ENCODE results near the gene TM6SF1. TPM values are rescaled to one million over a fixed set of nuclear protein-coding genes. Genes with fewer than 3 reads are reported as not detected.

TM6SF1 gene
- polyA plus RNA-seq, 1 donor (not counting 4 experiments of a cell fraction or from before 2014, with no cell fraction given) = 0.05 TPM

DNA sequence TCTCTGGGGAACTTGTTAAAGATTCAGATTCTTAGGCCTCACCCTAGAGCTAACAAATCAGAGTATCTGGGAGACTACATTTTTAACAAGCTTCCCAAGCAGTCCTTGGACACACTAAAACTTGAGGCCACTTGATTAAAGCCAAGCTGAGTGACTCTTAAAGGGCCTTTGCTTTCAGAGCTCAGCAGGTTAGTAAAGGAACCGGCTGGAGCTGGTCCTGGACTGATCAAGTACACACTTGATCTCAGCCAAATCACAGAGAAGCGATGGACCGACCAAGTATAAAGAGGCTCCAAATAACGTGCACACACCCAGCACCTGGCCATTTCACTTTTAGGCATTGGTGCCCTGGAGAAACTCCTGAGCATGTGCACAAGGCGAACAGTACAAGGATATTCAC lies 12.9 kb upstream of the TM6SF1 start:
- Histone ChIP-seq H2AFZ (ENCODE audit: control insufficient read depth, low read length) (no peak overlapping the region), H3K4me2 (ENCODE audit: control insufficient read depth, extremely low read depth, insufficient read depth, low read depth, low read length) (no peak overlapping the region), H4K20me1 (ENCODE audit: control insufficient read depth, extremely low read depth, insufficient read depth, low read length) (no peaks in the 10 kb centered on the region), H3K9ac (ENCODE audit: control insufficient read depth, extremely low read depth, insufficient read depth, low read length) (no peak overlapping the region), H3K27ac (ENCODE audit: control insufficient read depth, insufficient read depth, low read length) (no peak overlapping the region), H3K9me1 (ENCODE audit: control insufficient read depth, extremely low read depth, insufficient read depth, low read length) (no peaks in the 10 kb centered on the region), H3K4me3 (ENCODE audit: control insufficient read depth in 2 of 3, extremely low read depth in 1 of 3, insufficient read depth in 2 of 3, low read depth in 1 of 3, low read length in 3 of 3) (no peak overlapping the region), H3K9me3 (ENCODE audit: control insufficient read depth, low read depth, low read length) (no peaks in the 10 kb centered on the region), H3K27me3 (ENCODE audit: control insufficient read depth, extremely low read depth, insufficient read depth, low read length) (peaks cover 1% of the 10 kb centered on the region), H3K79me2 (ENCODE audit: control insufficient read depth, insufficient read depth, low read length) (no peaks in the 10 kb centered on the region), H3K4me1 (ENCODE audit: control insufficient read depth, extremely low read depth, insufficient read depth, low read length) (peaks cover 7% of the 10 kb centered on the region), H3K36me3 (ENCODE audit: control insufficient read depth in 2 of 2, extremely low read depth in 1 of 2, insufficient read depth in 2 of 2, low read length in 2 of 2) (no peaks in the 10 kb centered on the region)
- dilution Hi-C loops (cut with MboI; ENCODE audit: extremely low pct_ligation_motif_present, low sequenced_read_pairs) = no loop called here
- DNase-seq (ENCODE audit: low read depth, low spot score) (no peak), FAIRE-seq (no peak)
- no peak for TF ChIP-seq EZH2 (IDR thresholded peaks at IDR 0.05; ENCODE audit: low read length)
- TF ChIP-seq, protein P1, sequence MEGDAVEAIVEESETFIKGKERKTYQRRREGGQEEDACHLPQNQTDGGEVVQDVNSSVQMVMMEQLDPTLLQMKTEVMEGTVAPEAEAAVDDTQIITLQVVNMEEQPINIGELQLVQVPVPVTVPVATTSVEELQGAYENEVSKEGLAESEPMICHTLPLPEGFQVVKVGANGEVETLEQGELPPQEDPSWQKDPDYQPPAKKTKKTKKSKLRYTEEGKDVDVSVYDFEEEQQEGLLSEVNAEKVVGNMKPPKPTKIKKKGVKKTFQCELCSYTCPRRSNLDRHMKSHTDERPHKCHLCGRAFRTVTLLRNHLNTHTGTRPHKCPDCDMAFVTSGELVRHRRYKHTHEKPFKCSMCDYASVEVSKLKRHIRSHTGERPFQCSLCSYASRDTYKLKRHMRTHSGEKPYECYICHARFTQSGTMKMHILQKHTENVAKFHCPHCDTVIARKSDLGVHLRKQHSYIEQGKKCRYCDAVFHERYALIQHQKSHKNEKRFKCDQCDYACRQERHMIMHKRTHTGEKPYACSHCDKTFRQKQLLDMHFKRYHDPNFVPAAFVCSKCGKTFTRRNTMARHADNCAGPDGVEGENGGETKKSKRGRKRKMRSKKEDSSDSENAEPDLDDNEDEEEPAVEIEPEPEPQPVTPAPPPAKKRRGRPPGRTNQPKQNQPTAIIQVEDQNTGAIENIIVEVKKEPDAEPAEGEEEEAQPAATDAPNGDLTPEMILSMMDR (optimal IDR thresholded peaks at IDR 0.05 in 1 of 3, IDR thresholded peaks at IDR 0.05 in 1 of 3, conservative IDR thresholded peaks at IDR 0.05 in 1 of 3; ENCODE audit: extremely low read depth in 1 of 3, insufficient read depth in 2 of 3, low read length in 3 of 3) = no peak

DNA sequence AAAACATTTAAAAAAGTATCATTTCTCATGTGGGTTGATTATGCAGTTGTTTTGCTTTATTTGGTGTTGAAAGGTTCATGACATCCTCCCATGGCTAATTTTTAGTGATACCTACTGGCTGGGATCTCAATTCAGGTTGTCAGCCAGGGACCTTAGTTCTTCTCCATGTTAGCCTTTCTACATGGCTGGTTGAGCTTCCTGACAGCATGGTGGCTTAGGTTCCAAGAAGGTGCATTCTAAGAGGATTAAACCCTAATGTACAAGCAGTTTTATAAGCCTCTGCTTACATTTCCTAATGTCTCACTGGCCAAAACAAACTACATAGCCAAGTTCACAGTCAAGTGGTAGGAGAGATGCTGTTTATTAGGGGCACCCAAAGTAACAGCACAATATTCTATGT lies 9.4 kb upstream of the TM6SF1 start:
- dilution Hi-C loops (cut with MboI; ENCODE audit: extremely low pct_ligation_motif_present, low sequenced_read_pairs) = no loop called here
- H3K9ac ChIP-seq (ENCODE audit: control insufficient read depth, extremely low read depth, insufficient read depth, low read length) = no peak overlapping the region
- no peaks in the 10 kb centered on the region for H3K9me1 ChIP-seq (ENCODE audit: control insufficient read depth, extremely low read depth, insufficient read depth, low read length)
- H4K20me1 ChIP-seq (ENCODE audit: control insufficient read depth, extremely low read depth, insufficient read depth, low read length) = no peaks in the 10 kb centered on the region
- DNase-seq (ENCODE audit: low read depth, low spot score) = no peak
- H3K79me2 ChIP-seq (ENCODE audit: control insufficient read depth, insufficient read depth, low read length) = no peaks in the 10 kb centered on the region
- H3K4me3 ChIP-seq (ENCODE audit: control insufficient read depth in 2 of 3, extremely low read depth in 1 of 3, insufficient read depth in 2 of 3, low read depth in 1 of 3, low read length in 3 of 3) = no peak overlapping the region
- H3K27me3 ChIP-seq (ENCODE audit: control insufficient read depth, extremely low read depth, insufficient read depth, low read length) = peaks cover 14% of the 10 kb centered on the region
- no peak for FAIRE-seq
- H2AFZ ChIP-seq (ENCODE audit: control insufficient read depth, low read length) = no peak overlapping the region
- no peaks in the 10 kb centered on the region for H3K36me3 ChIP-seq (ENCODE audit: control insufficient read depth in 2 of 2, extremely low read depth in 1 of 2, insufficient read depth in 2 of 2, low read length in 2 of 2)
- no peaks in the 10 kb centered on the region for H3K4me1 ChIP-seq (ENCODE audit: control insufficient read depth, extremely low read depth, insufficient read depth, low read length)
- no peak overlapping the region for H3K4me2 ChIP-seq (ENCODE audit: control insufficient read depth, extremely low read depth, insufficient read depth, low read depth, low read length)
- H3K27ac ChIP-seq (ENCODE audit: control insufficient read depth, insufficient read depth, low read length) = no peak overlapping the region
- no peak for TF ChIP-seq EZH2 (IDR thresholded peaks at IDR 0.05; ENCODE audit: low read length)
- TF ChIP-seq, protein P1 (optimal IDR thresholded peaks at IDR 0.05 in 1 of 3, IDR thresholded peaks at IDR 0.05 in 1 of 3, conservative IDR thresholded peaks at IDR 0.05 in 1 of 3; ENCODE audit: extremely low read depth in 1 of 3, insufficient read depth in 2 of 3, low read length in 3 of 3) = no peak
- no peaks in the 10 kb centered on the region for H3K9me3 ChIP-seq (ENCODE audit: control insufficient read depth, low read depth, low read length)
